Ovary (tissue), 3 donors: ENCODE data around the gene PTH1R.

Experiments used
- EP300 ChIP-seq: sonication (generic); formaldehyde crosslinking; IDR thresholded peaks from one replicate; pipeline ENCODE4 v1.6.1; 2017; ENCODE audit warnings: antibody characterized with exemption
- POLR2A ChIP-seq: fragments of 450-650 bp; IDR thresholded peaks from one replicate; pipeline ENCODE4 v1.6.1; 2017; ENCODE audit warnings: antibody characterized with exemption, mild to moderate bottlenecking, moderate library complexity
- TF ChIP-seq, protein P1 (sequence below), 3 donors: fragments of 450-650 bp in 2 of 3; fragments of 200-600 bp in 1 of 3; IDR thresholded peaks; one replicate each; pipeline versions ENCODE4 v1.5.1 to v1.8.0; 2016 to 2022; ENCODE audit warnings: antibody characterized with exemption in 3 of 3, mild to moderate bottlenecking in 1 of 3
- donor health status: DM: no; HTN: no; CAD: no.

DNA sequence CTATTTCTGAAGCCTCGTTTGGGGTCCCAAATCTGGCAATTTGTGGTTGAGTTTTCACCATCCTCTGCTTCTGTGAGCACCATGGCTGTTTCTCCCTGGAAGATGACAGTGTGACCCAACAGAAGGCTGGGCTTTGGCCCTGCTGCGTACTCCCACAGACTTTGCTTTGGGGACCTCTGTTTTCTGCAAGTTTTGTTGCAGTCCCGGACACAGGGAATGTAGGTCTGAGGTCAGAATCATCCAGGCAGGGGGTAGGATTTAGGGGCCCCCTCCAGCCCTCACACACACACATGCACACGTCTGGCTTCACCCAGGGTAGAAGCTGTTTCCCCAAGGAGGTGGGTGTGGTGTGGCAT is 6.3 kb downstream of the PTH1R start:
- TF ChIP-seq, protein P1, sequence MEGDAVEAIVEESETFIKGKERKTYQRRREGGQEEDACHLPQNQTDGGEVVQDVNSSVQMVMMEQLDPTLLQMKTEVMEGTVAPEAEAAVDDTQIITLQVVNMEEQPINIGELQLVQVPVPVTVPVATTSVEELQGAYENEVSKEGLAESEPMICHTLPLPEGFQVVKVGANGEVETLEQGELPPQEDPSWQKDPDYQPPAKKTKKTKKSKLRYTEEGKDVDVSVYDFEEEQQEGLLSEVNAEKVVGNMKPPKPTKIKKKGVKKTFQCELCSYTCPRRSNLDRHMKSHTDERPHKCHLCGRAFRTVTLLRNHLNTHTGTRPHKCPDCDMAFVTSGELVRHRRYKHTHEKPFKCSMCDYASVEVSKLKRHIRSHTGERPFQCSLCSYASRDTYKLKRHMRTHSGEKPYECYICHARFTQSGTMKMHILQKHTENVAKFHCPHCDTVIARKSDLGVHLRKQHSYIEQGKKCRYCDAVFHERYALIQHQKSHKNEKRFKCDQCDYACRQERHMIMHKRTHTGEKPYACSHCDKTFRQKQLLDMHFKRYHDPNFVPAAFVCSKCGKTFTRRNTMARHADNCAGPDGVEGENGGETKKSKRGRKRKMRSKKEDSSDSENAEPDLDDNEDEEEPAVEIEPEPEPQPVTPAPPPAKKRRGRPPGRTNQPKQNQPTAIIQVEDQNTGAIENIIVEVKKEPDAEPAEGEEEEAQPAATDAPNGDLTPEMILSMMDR (IDR thresholded peaks at IDR 0.05) = no peak
- TF ChIP-seq EP300 (no peak), POLR2A (no peak)
